HG02884 (cell line): Measurements from ENCODE around the gene DCBLD2.
"Not testable (repeated sequence)": the region's sequence is repeated elsewhere in the genome, so short reads cannot be mapped to it uniquely, and the experiment has no call there.

Experiments
- ATAC-seq: cut with Tn5 transposase; IDR thresholded peaks from one replicate; pipeline ENCODE4 v1.9.1; 2021; ENCODE audit warnings: mild to moderate bottlenecking, moderate library complexity; ENCODE audit not compliant: unreplicated experiment

Gene DCBLD2

GRCh38 chr3:98839846-98840245, 61.6 kb downstream of the DCBLD2 start:
- ATAC-seq = no peak

- ATAC-seq = not testable (repeated sequence)
These were observed 70.4 kb downstream of the DCBLD2 start for GRCh38 chr3:98831060-98831459.

- ATAC-seq = no peak
These were observed 72.2 kb downstream of the DCBLD2 start for GRCh38 chr3:98829246-98829832.

- no peak for ATAC-seq
These were observed 74.1 kb downstream of the DCBLD2 start for GRCh38 chr3:98827221-98827920.

GRCh38 chr3:98826126-98826525, 75.4 kb downstream of the DCBLD2 start:
- no peak for ATAC-seq

- no peak for ATAC-seq
These were observed 77.2 kb downstream of the DCBLD2 start for GRCh38 chr3:98824256-98824655.

- no peak for ATAC-seq
These were observed 77.7 kb downstream of the DCBLD2 start for GRCh38 chr3:98823791-98824190.

GRCh38 chr3:98821063-98821462, 80.4 kb downstream of the DCBLD2 start:
- no peak for ATAC-seq

GRCh38 chr3:98817547-98818041, 83.9 kb downstream of the DCBLD2 start:
- ATAC-seq = peak; percentile 77

GRCh38 chr3:98814817-98815420, 86.6 kb downstream of the DCBLD2 start:
- no peak for ATAC-seq

- peak; percentile 44 for ATAC-seq
These were observed 88.6 kb downstream of the DCBLD2 start for GRCh38 chr3:98812851-98813374.

GRCh38 chr3:98811048-98811447, 90.4 kb downstream of the DCBLD2 start:
- ATAC-seq = no peak

- ATAC-seq = peak; percentile 44
These were observed 91.9 kb downstream of the DCBLD2 start for GRCh38 chr3:98809557-98809956.

GRCh38 chr3:98808071-98808470, 93.4 kb downstream of the DCBLD2 start:
- no peak for ATAC-seq

GRCh38 chr3:98807561-98807960, 93.9 kb downstream of the DCBLD2 start:
- no peak for ATAC-seq

- no peak for ATAC-seq
These were observed 94.5 kb downstream of the DCBLD2 start for GRCh38 chr3:98807011-98807410.

GRCh38 chr3:98806521-98806920, 95.0 kb downstream of the DCBLD2 start:
- ATAC-seq = no peak

- ATAC-seq = no peak
These were observed 95.9 kb downstream of the DCBLD2 start for GRCh38 chr3:98805571-98805970.

- no peak for ATAC-seq
These were observed 100.3 kb downstream of the DCBLD2 start for GRCh38 chr3:98801043-98801747.

GRCh38 chr3:98800401-98800800, 101.1 kb downstream of the DCBLD2 start:
- ATAC-seq = no peak

GRCh38 chr3:98799479-98799878, 102.0 kb downstream of the DCBLD2 start:
- ATAC-seq = no peak
